Thyroid gland (tissue), 4 donors: Measurements from ENCODE around the gene AIP.
"Not testable (repeated sequence)": the region's sequence is repeated elsewhere in the genome, so short reads cannot be mapped to it uniquely, and the experiment has no call there.

Experiments used
- CTCF ChIP-seq, 6 experiments: fragments of 200-600 bp in 3 of 6; fragments of 450-650 bp in 3 of 6; sonication (generic) in 3 of 6; IDR thresholded peaks; one replicate each; pipeline ENCODE4 v1.5.1; 2016 to 2019; ENCODE audit warnings: antibody characterized with exemption in 6 of 6, mild to moderate bottlenecking in 2 of 6, inconsistent platforms in 1 of 6, moderate library complexity in 1 of 6
- POLR2A ChIP-seq, 2 donors: fragments of 450-650 bp; IDR thresholded peaks; one replicate each; pipeline ENCODE4 v1.6.1; 2017; ENCODE audit warnings: antibody characterized with exemption in 2 of 2, mild to moderate bottlenecking in 2 of 2, moderate library complexity in 1 of 2

- TF ChIP-seq CTCF, POLR2A (IDR thresholded peaks at IDR 0.05): not testable (repeated sequence)
Measured at GRCh38 chr11:67511558-67511957, 28.7 kb downstream of the AIP start.
